K562 (cell line): ENCODE data around the gene ARPC1A. TPM values are rescaled to one million over a fixed set of nuclear protein-coding genes. Genes with fewer than 3 reads are reported as not detected.
A peak's percentile ranks its signal among the peaks of the same experiment; 100 is the strongest.

Source experiments
- ATF3 ChIP-seq, 2 experiments: fragments of 450-650 bp in 1 of 2; sonication (generic) in 1 of 2; formaldehyde crosslinking in 1 of 2; IDR thresholded peaks in 1 of 2; conservative IDR thresholded peaks in 1 of 2; 2 replicates each; pipeline versions ENCODE4 v1.6.1 to v1.8.1; 2016 to 2023; ENCODE audit warnings: mild to moderate bottlenecking in 2 of 2, moderate library complexity in 2 of 2, inconsistent platforms in 1 of 2, missing genetic modification reagents in 1 of 2
- CREB1 ChIP-seq, 2 experiments: sonication (generic) in 1 of 2; formaldehyde crosslinking in 1 of 2; IDR thresholded peaks; 2 replicates each; pipeline versions ENCODE4 v1.6.1 to v1.8.0; 2012 to 2022; ENCODE audit warnings: inconsistent platforms in 1 of 2, mild to moderate bottlenecking in 1 of 2, missing genetic modification reagents in 1 of 2, moderate library complexity in 1 of 2
- CREB3L1 ChIP-seq: fragments of 450-650 bp; IDR thresholded peaks from 2 replicates; pipeline ENCODE4 v1.6.1; 2014; ENCODE audit warnings: low read depth, mild to moderate bottlenecking, moderate library complexity, borderline replicate concordance
- ETS2 ChIP-seq: IDR thresholded peaks from 2 replicates; pipeline ENCODE4 v1.6.1; 2016; ENCODE audit warnings: borderline replicate concordance, missing genetic modification characterization, mild to moderate bottlenecking, moderate library complexity, missing compliant biosample characterization; ENCODE audit not compliant: poor library complexity, severe bottlenecking
- GATAD2A ChIP-seq: fragments of 450-650 bp; IDR thresholded peaks from 2 replicates; pipeline ENCODE4 v1.6.1; 2017
- IRF1 ChIP-seq: sonication (generic); formaldehyde crosslinking; IDR thresholded peaks from 2 replicates; pipeline ENCODE4 v1.8.0; 2022; ENCODE audit warnings: missing genetic modification reagents, mild to moderate bottlenecking, borderline replicate concordance
- KDM2B ChIP-seq: fragments of 250-450 bp; sonication (Bioruptor Pico); IDR thresholded peaks from 2 replicates; pipeline ENCODE4 v1.8.0; 2021; ENCODE audit warnings: mild to moderate bottlenecking, moderate library complexity
- MAZ ChIP-seq, 2 experiments: fragments of 450-650 bp in 1 of 2; sonication (generic) in 1 of 2; formaldehyde crosslinking; IDR thresholded peaks in 1 of 2; conservative IDR thresholded peaks in 1 of 2; 2 replicates each; pipeline versions ENCODE4 v1.4.0 to v1.5.0; 2020; ENCODE audit warnings: mild to moderate bottlenecking in 1 of 2, missing genetic modification reagents in 1 of 2
- NRF1 ChIP-seq, 2 experiments: fragments of 450-650 bp; IDR thresholded peaks in 1 of 2; conservative IDR thresholded peaks in 1 of 2; 2 replicates each; pipeline ENCODE4 v1.6.1; 2014; ENCODE audit warnings: mild to moderate bottlenecking in 2 of 2
- RBM15 ChIP-seq: fragments of 200-400 bp; formaldehyde crosslinking; IDR thresholded peaks from 2 replicates; pipeline ENCODE4 v1.6.1; 2018; ENCODE audit warnings: mild to moderate bottlenecking, low read length, moderate library complexity; ENCODE audit not compliant: insufficient read depth
- SIRT6 ChIP-seq: IDR thresholded peaks from one replicate; pipeline ENCODE4 v1.6.1; 2012; ENCODE audit warnings: low read depth, mild to moderate bottlenecking, control low read depth, inconsistent platforms, low read length, moderate library complexity
- TARDBP ChIP-seq: fragments of 450-650 bp; IDR thresholded peaks from 2 replicates; pipeline ENCODE4 v1.6.1; 2016
- TRIM24 ChIP-seq, 2 experiments: fragments of 450-650 bp; IDR thresholded peaks; 2 replicates each; pipeline ENCODE4 v1.6.1; 2016
- ZBTB34 ChIP-seq: fragments of 250-450 bp; sonication (Bioruptor Pico); IDR thresholded peaks from 2 replicates; pipeline ENCODE4 v1.8.0; 2021; ENCODE audit warnings: mild to moderate bottlenecking, moderate library complexity
- ZNF431 ChIP-seq: sonication (generic); formaldehyde crosslinking; IDR thresholded peaks from 2 replicates; pipeline ENCODE4 v1.8.0; 2022; ENCODE audit warnings: mild to moderate bottlenecking, missing genetic modification reagents
- ZNF609 ChIP-seq: sonication (generic); formaldehyde crosslinking; IDR thresholded peaks from 2 replicates; pipeline ENCODE4 v1.8.1; 2023; ENCODE audit warnings: missing genetic modification reagents, mild to moderate bottlenecking, borderline replicate concordance
- polyA plus RNA-seq, 8 experiments: library from polyadenylated mRNA; depleted of rRNA in 4 of 8; stranded (reverse) in 5 of 8; unstranded in 3 of 8; fragments of >200 nt; fragmentation: Nextera tagmentation in 2 of 8; fragmentation: Illumina TruSeq in 1 of 8; extraction: Ambion mirVana in 2 of 8; extraction: Trizol in 1 of 8; gene quantifications; 2 replicates each; pipeline versions ENCODE4 v1.2.1 to v1.2.3, GENCODE V29; 2011 to 2014; ENCODE audit warnings: inconsistent platforms in 1 of 8, missing spikeins in 1 of 8
- total RNA-seq, 7 experiments: library from RNA; depleted of rRNA in 6 of 7; stranded (reverse); fragments of >200 nt in 6 of 7; fragmentation: Illumina TruSeq in 2 of 7; extraction: Trizol in 2 of 7; gene quantifications; 2 replicates each; pipeline versions ENCODE4 v1.2.1 to v1.2.3, GENCODE V29; 2011 to 2021; ENCODE audit warnings: low replicate concordance in 1 of 7

Gene ARPC1A
- total and polyA plus RNA-seq, 9 of the 15 experiments (the other 6 are each of a cell fraction or from before 2014, with no cell fraction given) = 39.5 to 151 (median 86.1) TPM

- TF ChIP-seq ZBTB34 = no peak
- TF ChIP-seq CREB1 (IDR thresholded peaks at IDR 0.05) = 0 out of 2 replicates have a peak, but pooled peaks have one; percentile 26
- no peak for TF ChIP-seq CREB1 (CRISPR knock-in tag; IDR thresholded peaks at IDR 0.05)
- no peak for TF ChIP-seq ETS2 (tag)
- TF ChIP-seq SIRT6 = no peak
- TF ChIP-seq ZNF609 = no peak
- TF ChIP-seq KDM2B = no peak
- TF ChIP-seq CREB3L1 = no peak
- TF ChIP-seq ZNF431 (CRISPR knock-in tag) = no peak
- TF ChIP-seq ATF3 (IDR thresholded peaks at IDR 0.05) = no peak
- peak; percentile 61 for TF ChIP-seq ATF3 (CRISPR knock-in tag; conservative IDR thresholded peaks at IDR 0.05)
- TF ChIP-seq RBM15 = no peak
- no peak for TF ChIP-seq TRIM24 (IDR thresholded peaks at IDR 0.05)
- no peak for TF ChIP-seq MAZ (CRISPR knock-in tag; conservative IDR thresholded peaks at IDR 0.05 in 1 of 2, IDR thresholded peaks at IDR 0.05 in 1 of 2)
- TF ChIP-seq GATAD2A = no peak
- 0 out of 2 replicates have a peak, but pooled peaks have one; percentile 46 for TF ChIP-seq TARDBP
- TF ChIP-seq IRF1 = no peak
- no peak for TF ChIP-seq NRF1 (conservative IDR thresholded peaks at IDR 0.05 in 1 of 2, IDR thresholded peaks at IDR 0.05 in 1 of 2)
Measured at GRCh38 chr7:99312316-99313203, 13.1 kb upstream of the ARPC1A start (continued).
